Lower leg skin (tissue), 3 donors: ENCODE data around the gene SPINK4.

Experiments used
- POLR2A ChIP-seq, 2 donors: fragments of 450-650 bp; IDR thresholded peaks; one replicate each; pipeline ENCODE4 v1.6.1; 2016 to 2017; ENCODE audit warnings: antibody characterized with exemption in 2 of 2, mild to moderate bottlenecking in 1 of 2, moderate library complexity in 1 of 2
- TF ChIP-seq, protein P1 (sequence below), 3 donors: fragments of 450-650 bp; IDR thresholded peaks; one replicate each; pipeline ENCODE4 v1.5.1; 2016; ENCODE audit warnings: antibody characterized with exemption in 3 of 3, mild to moderate bottlenecking in 3 of 3, moderate library complexity in 2 of 3

DNA sequence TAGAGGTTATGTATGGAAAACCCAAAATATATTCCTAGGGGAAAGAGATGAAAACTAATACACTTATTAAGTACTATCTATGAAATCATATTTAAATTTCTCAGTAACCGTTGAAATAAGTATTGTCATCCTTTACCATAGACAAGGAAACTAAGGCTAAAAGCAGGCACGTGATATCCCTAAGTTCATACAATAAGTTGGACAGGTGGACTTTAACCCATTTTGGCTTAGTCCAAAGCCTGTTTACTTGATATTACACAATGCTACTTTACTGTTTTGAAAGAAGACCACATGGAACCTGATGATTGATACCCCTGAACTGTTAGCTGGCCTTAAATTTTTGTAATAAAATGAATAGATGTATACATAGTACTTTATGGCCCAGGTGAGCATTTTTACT lies 53.8 kb downstream of the SPINK4 start:
- TF ChIP-seq, protein P1, sequence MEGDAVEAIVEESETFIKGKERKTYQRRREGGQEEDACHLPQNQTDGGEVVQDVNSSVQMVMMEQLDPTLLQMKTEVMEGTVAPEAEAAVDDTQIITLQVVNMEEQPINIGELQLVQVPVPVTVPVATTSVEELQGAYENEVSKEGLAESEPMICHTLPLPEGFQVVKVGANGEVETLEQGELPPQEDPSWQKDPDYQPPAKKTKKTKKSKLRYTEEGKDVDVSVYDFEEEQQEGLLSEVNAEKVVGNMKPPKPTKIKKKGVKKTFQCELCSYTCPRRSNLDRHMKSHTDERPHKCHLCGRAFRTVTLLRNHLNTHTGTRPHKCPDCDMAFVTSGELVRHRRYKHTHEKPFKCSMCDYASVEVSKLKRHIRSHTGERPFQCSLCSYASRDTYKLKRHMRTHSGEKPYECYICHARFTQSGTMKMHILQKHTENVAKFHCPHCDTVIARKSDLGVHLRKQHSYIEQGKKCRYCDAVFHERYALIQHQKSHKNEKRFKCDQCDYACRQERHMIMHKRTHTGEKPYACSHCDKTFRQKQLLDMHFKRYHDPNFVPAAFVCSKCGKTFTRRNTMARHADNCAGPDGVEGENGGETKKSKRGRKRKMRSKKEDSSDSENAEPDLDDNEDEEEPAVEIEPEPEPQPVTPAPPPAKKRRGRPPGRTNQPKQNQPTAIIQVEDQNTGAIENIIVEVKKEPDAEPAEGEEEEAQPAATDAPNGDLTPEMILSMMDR (IDR thresholded peaks at IDR 0.05), result no peak
- TF ChIP-seq POLR2A (IDR thresholded peaks at IDR 0.05), result no peak
